Esophagus (tissue), 2 donors: ENCODE measurements around the gene PDE4B. TPM values are rescaled to one million over a fixed set of nuclear protein-coding genes. Genes with fewer than 3 reads are reported as not detected.

Experiments used
- H3K27ac ChIP-seq, 2 donors: one replicate each; pipeline ENCODE4 v1.5.1; 2013; ENCODE audit warnings: low read depth in 2 of 2, mild to moderate bottlenecking in 2 of 2, inconsistent platforms in 1 of 2, low read length in 1 of 2, moderate library complexity in 1 of 2
- H3K27me3 ChIP-seq, 2 donors: one replicate each; pipeline ENCODE4 v1.6.1; 2013; ENCODE audit warnings: low read length in 2 of 2, control low read depth in 1 of 2, mild to moderate bottlenecking in 1 of 2; ENCODE audit not compliant: insufficient read depth in 2 of 2, control insufficient read depth in 1 of 2
- H3K36me3 ChIP-seq, 2 donors: one replicate each; pipeline ENCODE4 v1.6.1; 2013; ENCODE audit warnings: low read length in 1 of 2; ENCODE audit not compliant: control insufficient read depth in 2 of 2, insufficient read depth in 2 of 2
- H3K4me1 ChIP-seq, 2 donors: one replicate each; pipeline ENCODE4 v1.6.1; 2013; ENCODE audit warnings: low read length in 1 of 2; ENCODE audit not compliant: control insufficient read depth in 2 of 2, insufficient read depth in 2 of 2
- H3K4me3 ChIP-seq, 2 donors: one replicate each; pipeline ENCODE4 v1.5.1; 2013; ENCODE audit warnings: low read length in 2 of 2, mild to moderate bottlenecking in 2 of 2, low read depth in 1 of 2, moderate library complexity in 1 of 2
- H3K9me3 ChIP-seq, 2 donors: one replicate each; pipeline ENCODE4 v1.6.1; 2013; ENCODE audit warnings: mild to moderate bottlenecking in 2 of 2, low read depth in 1 of 2, low read length in 1 of 2, moderate library complexity in 1 of 2; ENCODE audit not compliant: control insufficient read depth in 2 of 2, insufficient read depth in 1 of 2
- WGBS, 2 donors: extraction: QIAGEN DNeasy Blood & Tissue Kit; methylation state at CpG; one replicate each; pipeline ENCODE4 v1.1.7; 2013; 5-methylcytosine and 5-hydroxymethylcytosine counted together
- polyA plus RNA-seq, 2 donors: library from polyadenylated mRNA; stranded (reverse); fragments of 200-250 nt; gene quantifications; one replicate each; pipeline ENCODE4 v1.2.3, GENCODE V29; 2013
- donor health status: healthy with polysubstance abuse.
- donor health status: Bipolar disorder and iron deficiency.

Gene PDE4B
- polyA plus RNA-seq, 2 donors: 0.51 to 1.4 TPM

DNA sequence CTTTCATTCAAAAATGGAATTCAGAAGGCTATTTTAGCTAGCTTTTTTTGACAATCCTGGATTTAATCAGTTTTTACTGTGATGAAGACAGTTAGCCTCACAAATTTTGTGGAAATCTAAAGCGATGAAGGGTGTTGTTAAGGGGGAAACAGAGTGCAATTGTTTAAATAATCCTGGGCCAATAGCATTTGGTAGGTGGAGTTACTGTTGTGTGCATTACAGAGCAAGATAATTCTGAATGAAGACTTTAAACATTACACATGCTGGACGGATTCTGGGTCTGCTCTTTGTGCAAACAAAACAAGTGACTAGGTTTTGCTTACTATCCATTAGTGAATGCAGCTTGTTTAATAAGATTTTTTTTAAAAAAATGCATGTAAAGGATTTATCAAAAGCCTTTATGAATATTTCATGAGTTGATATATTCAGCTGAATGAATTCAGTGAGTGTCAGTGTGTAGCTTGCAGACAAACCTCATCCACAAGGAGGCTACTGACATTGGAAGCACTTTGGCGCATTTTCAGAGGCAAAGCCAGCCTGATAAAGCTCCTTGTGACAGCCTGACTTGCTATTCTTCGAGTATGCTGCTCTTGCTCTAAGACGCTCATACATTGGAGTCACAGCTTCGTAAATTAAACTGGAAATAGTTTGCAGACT lies 199.6 kb downstream of the PDE4B start:
- Histone ChIP-seq H3K36me3 (no peaks in the 10 kb centered on the region), H3K9me3 (no peaks in the 10 kb centered on the region), H3K4me1 (no peaks in the 10 kb centered on the region), H3K4me3 (no peak overlapping the region), H3K27ac (no peak overlapping the region), H3K27me3 (no peaks in the 10 kb centered on the region)
- 43 to 48% methylated on average over 6 of the region's 6 CpGs for WGBS, 2 donors

DNA sequence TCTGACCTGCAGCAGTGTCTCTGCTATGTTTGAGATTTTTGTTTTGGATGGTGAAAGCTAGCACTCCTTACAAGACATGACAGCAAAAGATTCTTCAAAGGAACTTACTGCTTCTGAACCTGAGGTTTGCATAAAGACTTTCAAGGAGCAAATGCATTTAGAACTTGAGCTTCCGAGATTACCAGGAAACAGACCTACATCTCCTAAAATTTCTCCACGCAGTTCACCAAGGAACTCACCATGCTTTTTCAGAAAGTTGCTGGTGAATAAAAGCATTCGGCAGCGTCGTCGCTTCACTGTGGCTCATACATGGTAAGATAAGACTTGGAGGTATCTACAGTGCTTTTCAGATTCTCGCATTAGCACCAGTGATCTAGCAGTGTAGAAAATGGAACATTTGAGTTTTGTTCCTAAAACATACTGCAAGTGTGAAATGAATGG lies 200.2 kb downstream of the PDE4B start:
- H3K4me3 ChIP-seq: no peak overlapping the region
- no peaks in the 10 kb centered on the region for H3K36me3 ChIP-seq
- H3K4me1 ChIP-seq: no peaks in the 10 kb centered on the region
- WGBS, 2 donors: 85 to 87% methylated on average over 7 of the region's 7 CpGs
- no peaks in the 10 kb centered on the region for H3K27me3 ChIP-seq
- no peaks in the 10 kb centered on the region for H3K9me3 ChIP-seq
- H3K27ac ChIP-seq: no peak overlapping the region

DNA sequence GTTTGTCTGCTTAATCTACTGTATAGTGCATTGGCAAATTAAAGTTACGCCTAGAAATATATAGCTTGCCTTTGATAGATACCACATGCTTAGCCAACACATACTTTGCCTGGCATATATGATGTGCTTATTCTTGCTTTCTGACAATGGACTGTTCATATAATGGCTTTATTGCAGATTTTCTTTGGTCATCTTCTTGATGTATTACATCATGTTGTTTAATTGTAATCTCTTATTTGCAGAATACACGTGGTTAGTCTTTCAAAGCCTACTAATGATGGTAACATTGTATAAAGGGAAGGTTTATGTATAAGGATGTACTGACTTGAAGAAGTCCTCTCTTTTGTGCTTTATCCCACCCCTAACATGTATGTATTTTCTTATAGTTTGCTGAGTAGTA lies 201.5 kb downstream of the PDE4B start:
- Histone ChIP-seq H3K9me3 (no peaks in the 10 kb centered on the region), H3K27me3 (no peaks in the 10 kb centered on the region), H3K4me3 (no peak overlapping the region), H3K4me1 (no peaks in the 10 kb centered on the region), H3K27ac (no peak overlapping the region), H3K36me3 (no peaks in the 10 kb centered on the region)
- WGBS, 2 donors: 68 to 69% methylated on average over 2 of the region's 2 CpGs

DNA sequence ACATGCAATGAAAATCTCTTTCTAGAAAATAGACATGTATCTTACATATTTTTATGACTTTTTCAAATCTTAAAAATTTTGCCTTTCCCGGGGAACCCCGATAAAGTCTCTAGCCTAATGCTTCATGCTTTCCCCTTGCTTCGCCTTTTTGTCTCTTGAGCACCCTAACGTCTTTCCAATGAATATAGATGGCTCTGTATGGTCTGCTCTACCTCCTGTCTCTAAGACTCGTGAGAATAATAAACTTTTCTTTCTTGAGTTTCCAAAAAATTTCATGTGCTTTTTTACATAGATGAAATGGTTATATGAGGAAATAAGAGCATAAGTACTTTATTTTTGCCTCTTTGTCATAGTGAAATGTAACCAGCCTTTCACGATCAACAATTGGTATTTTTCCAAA lies 202.6 kb downstream of the PDE4B start:
- H3K27me3 ChIP-seq: no peaks in the 10 kb centered on the region
- no peaks in the 10 kb centered on the region for H3K9me3 ChIP-seq

DNA sequence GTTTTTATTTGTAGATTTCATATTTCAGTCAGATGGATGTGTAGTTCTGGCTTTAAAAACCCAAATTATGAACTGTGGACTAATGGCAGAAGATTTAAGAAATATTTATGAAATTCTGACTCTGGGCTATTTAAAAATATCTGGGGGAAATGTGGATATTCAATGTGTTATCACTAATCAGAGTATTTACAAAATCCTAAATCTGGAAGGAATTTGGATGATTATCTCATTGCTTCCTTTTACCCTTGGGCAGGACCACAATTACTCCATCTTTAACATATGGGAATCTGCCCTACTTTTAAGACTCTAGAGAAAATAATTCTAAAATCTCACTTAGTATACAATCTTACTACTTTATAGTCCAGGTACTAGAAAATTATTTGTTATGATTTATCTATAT lies 203.2 kb downstream of the PDE4B start:
- Histone ChIP-seq H3K9me3 (no peaks in the 10 kb centered on the region), H3K27ac (no peak overlapping the region), H3K27me3 (no peaks in the 10 kb centered on the region), H3K36me3 (no peaks in the 10 kb centered on the region), H3K4me1 (no peaks in the 10 kb centered on the region), H3K4me3 (no peak overlapping the region)

More for the DNA sequence above, 202.6 kb downstream of the PDE4B start:
- 55 to 65% methylated on average over 6 of the region's 6 CpGs for WGBS, 2 donors
- no peak overlapping the region for H3K27ac ChIP-seq
- no peaks in the 10 kb centered on the region for H3K4me1 ChIP-seq
- H3K36me3 ChIP-seq: no peaks in the 10 kb centered on the region
- H3K4me3 ChIP-seq: no peak overlapping the region

DNA sequence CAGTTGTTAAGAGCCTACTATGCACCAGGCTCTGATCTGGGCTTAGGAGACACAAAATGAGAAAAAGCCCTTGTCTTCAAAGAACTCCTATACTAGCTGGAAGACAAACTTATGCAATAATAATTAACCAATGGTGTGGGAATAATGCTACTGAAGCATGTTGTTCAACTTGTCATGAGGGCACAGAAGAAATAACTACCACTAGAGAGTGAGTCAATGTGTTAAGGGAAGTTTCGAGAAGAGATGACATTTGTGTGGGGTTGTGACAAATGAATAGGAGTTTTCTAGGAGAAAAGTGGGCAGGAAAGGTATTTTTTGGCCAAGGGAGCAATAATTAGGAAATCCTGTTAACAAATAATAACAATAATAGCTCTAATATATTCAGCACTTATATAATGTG lies 205.0 kb downstream of the PDE4B start:
- Histone ChIP-seq H3K9me3 (no peaks in the 10 kb centered on the region), H3K36me3 (no peaks in the 10 kb centered on the region), H3K27me3 (no peaks in the 10 kb centered on the region), H3K4me1 (no peaks in the 10 kb centered on the region), H3K27ac (no peak overlapping the region), H3K4me3 (no peak overlapping the region)
- 74 to 83% methylated on average over 1 of the region's 1 CpG for WGBS, 2 donors

DNA sequence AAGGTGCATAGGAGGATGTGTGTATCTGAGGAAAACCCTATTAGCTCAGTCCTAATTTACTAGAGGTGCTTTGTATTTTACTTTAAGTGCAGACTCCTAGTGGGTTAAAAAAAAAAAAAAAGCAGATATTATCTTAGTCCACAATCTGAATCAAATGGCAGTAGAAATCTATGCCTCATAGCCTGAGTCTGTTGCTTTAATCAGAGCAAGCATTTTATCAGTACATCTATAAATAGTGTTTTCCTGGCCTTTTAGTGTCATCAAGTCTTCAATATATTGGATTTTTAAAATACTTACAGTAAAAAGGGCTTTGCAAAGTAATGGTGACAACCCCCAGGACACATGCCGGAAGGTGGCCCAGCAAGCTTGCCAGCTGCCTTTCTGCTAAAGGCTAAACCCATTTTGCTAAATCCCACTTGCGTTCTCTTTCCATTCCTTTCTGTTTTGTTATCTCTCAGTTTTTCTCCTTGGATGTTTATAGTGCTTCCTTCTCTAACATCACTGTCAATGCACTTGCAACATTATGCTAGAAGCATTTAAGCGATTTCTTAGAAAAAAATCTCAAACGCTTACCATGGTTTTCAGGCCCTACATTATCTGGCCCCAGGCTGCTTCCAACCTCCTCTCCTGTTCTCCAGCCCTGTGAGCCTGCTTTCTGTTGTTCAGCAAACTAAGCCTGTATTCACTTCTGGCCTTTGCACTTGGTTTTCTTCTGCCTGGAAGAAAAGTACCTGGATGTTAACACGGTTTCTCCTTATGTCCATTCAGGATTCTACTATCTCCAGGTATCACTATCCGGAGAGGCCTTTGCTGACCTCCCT lies 206.3 kb downstream of the PDE4B start:
- Histone ChIP-seq H3K4me1 (no peaks in the 10 kb centered on the region), H3K4me3 (no peak overlapping the region)
- WGBS, 2 donors: 88 to 89% methylated on average over 6 of the region's 6 CpGs

DNA sequence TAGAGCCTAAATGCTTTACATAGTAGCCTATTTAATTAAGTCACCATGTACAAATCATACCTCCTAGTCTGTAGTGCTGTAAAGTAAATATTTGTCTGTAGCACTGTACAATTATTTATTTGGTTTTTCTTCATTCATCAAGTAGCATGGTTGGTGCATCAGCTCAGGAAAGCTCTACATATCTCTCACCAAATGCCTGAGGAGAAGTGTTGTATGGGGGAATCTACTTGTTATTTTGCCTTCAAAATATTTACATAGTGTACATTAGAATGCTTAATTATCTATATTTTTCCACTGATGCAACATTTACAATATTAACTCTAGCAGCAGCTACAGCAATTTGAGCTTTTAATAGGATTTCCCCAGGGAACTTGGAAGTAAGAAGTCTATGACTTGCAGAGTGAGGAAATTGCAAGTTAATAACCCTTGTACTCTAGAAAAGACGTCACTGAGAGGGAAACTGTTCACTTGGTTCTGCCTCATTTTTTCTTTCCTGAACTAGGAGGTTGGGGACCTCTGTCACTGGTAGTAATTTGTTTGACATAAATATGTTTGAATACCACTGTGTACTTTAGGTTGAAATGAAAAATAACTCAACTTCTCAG lies 207.4 kb downstream of the PDE4B start:
- Histone ChIP-seq H3K27me3 (no peaks in the 10 kb centered on the region), H3K36me3 (no peaks in the 10 kb centered on the region), H3K4me1 (no peaks in the 10 kb centered on the region), H3K4me3 (no peak overlapping the region), H3K27ac (no peak overlapping the region), H3K9me3 (no peaks in the 10 kb centered on the region)
- WGBS, 2 donors: 18 to 24% methylated on average over 1 of the region's 1 CpG

More for the DNA sequence above, 206.3 kb downstream of the PDE4B start:
- no peaks in the 10 kb centered on the region for H3K9me3 ChIP-seq
- H3K27ac ChIP-seq: no peak overlapping the region
- H3K36me3 ChIP-seq: no peaks in the 10 kb centered on the region
- no peaks in the 10 kb centered on the region for H3K27me3 ChIP-seq

DNA sequence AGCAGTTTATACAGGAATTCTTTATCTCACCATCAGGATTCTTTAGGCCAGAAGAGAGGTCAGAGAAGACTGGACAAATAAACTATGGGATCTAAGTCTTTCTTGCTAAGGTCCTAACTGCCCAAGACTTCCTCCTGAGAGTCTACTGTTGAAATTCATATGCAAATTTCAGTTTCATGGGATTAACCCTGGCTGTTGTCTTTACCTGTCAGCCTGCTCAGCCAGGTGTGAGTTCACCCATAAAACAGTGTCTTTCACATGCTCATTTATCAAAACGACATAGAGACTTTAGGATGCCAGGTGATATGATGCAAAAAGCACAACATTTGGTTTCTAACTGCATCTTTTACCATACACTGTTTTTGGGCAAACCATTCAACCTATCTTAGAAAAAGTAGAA lies 211.0 kb downstream of the PDE4B start:
- Histone ChIP-seq H3K36me3 (no peaks in the 10 kb centered on the region), H3K27me3 (no peaks in the 10 kb centered on the region), H3K27ac (no peak overlapping the region), H3K4me1 (no peaks in the 10 kb centered on the region), H3K4me3 (no peak overlapping the region), H3K9me3 (no peaks in the 10 kb centered on the region)
- 12 to 20% methylated on average over 1 of the region's 1 CpG for WGBS, 2 donors
